HL-60/S4 (cell line): ENCODE measurements around the gene KRTAP6-2.

Source experiments
- in situ Hi-C: fragments of 300-500 bp; cut with MboI; formaldehyde crosslinking; loops from 2 replicates; pipeline ENCODE4 v1.14.3; 2022; ENCODE audit warnings: low sequenced_read_pairs

The KRTAP6-2 gene

GRCh38 chr21:30598802-30599201 lies at the start of gene KRTAP6-2:
Gene KRTAP6-2 (minus strand): TSS chr21:30598902. CDS start chr21:30598874, 28 bp downstream.
- in situ Hi-C loops = no loop called here

GRCh38 chr21:30646904-30647414 lies 48.3 kb upstream of the KRTAP6-2 start:
- in situ Hi-C loops = no loop called here

GRCh38 chr21:30642564-30642963 lies 43.9 kb upstream of the KRTAP6-2 start, which contains the start of gene KRTAP20-3:
Gene KRTAP20-3 (plus strand): TSS chr21:30642864.
- in situ Hi-C loops = no loop called here

GRCh38 chr21:30638686-30639085 lies 40.0 kb upstream of the KRTAP6-2 start:
- in situ Hi-C loops = no loop called here

- in situ Hi-C loops = no loop called here
These were observed 36.2 kb upstream of the KRTAP6-2 start, which contains the start of gene KRTAP20-2 for GRCh38 chr21:30634906-30635305. Gene KRTAP20-2 (plus strand): TSS chr21:30635206. CDS start chr21:30635264, 58 bp downstream.

- in situ Hi-C loops = no loop called here
These were observed 30.5 kb upstream of the KRTAP6-2 start for GRCh38 chr21:30629200-30629599.

- in situ Hi-C loops = no loop called here
These were observed 29.4 kb upstream of the KRTAP6-2 start for GRCh38 chr21:30628109-30628508.

GRCh38 chr21:30625449-30626165 lies 26.9 kb upstream of the KRTAP6-2 start:
- in situ Hi-C loops = no loop called here

- in situ Hi-C loops = no loop called here
These were observed 24.7 kb upstream of the KRTAP6-2 start for GRCh38 chr21:30623362-30623761.

- in situ Hi-C loops = no loop called here
These were observed 21.8 kb upstream of the KRTAP6-2 start, which contains the start of gene KRTAP20-4 for GRCh38 chr21:30620522-30620921. Gene KRTAP20-4 (plus strand): TSS chr21:30620627.

GRCh38 chr21:30620080-30620479 lies 21.4 kb upstream of the KRTAP6-2 start:
- in situ Hi-C loops = no loop called here

- in situ Hi-C loops = no loop called here
These were observed 17.4 kb upstream of the KRTAP6-2 start, which contains the start of gene KRTAP20-1 for GRCh38 chr21:30616125-30616524. Gene KRTAP20-1 (plus strand): TSS chr21:30616425. CDS start chr21:30616455, 30 bp downstream.

- in situ Hi-C loops = no loop called here
These were observed 16.5 kb upstream of the KRTAP6-2 start for GRCh38 chr21:30615199-30615598.

GRCh38 chr21:30613836-30614235 lies 15.1 kb upstream of the KRTAP6-2 start, which contains the start of gene KRTAP6-1:
Gene KRTAP6-1 (minus strand): TSS chr21:30613930. CDS start chr21:30613904, 26 bp downstream.
- in situ Hi-C loops = no loop called here

- in situ Hi-C loops = no loop called here
These were observed 13.4 kb upstream of the KRTAP6-2 start for GRCh38 chr21:30612132-30612531.

- in situ Hi-C loops = no loop called here
These were observed 7.3 kb upstream of the KRTAP6-2 start for GRCh38 chr21:30605968-30606367.

- in situ Hi-C loops = no loop called here
These were observed 2.1 kb upstream of the KRTAP6-2 start, which contains the start of gene KRTAP22-1 for GRCh38 chr21:30600787-30601186. Gene KRTAP22-1 (plus strand): TSS chr21:30601087.

- in situ Hi-C loops = no loop called here
These were observed 6.6 kb downstream of the KRTAP6-2 start, which contains the start of gene KRTAP6-3 for GRCh38 chr21:30592140-30592539. Gene KRTAP6-3 (plus strand): TSS chr21:30592440. CDS start chr21:30592446, 6 bp downstream.

- in situ Hi-C loops = no loop called here
These were observed 8.4 kb downstream of the KRTAP6-2 start, which contains the start of gene KRTAP22-2 for GRCh38 chr21:30590297-30590696. Gene KRTAP22-2 (minus strand): TSS chr21:30590397.

GRCh38 chr21:30582870-30583269 lies 15.8 kb downstream of the KRTAP6-2 start:
- in situ Hi-C loops = no loop called here

- in situ Hi-C loops = no loop called here
These were observed 18.6 kb downstream of the KRTAP6-2 start for GRCh38 chr21:30580132-30580531.

GRCh38 chr21:30579346-30579745 lies 19.4 kb downstream of the KRTAP6-2 start:
- in situ Hi-C loops = no loop called here
